GM18858 (cell line): ENCODE data around the gene ARL5B.
"Not testable (repeated sequence)": the region's sequence is repeated elsewhere in the genome, so short reads cannot be mapped to it uniquely, and the experiment has no call there.

Experiments used
- ATAC-seq: cut with Tn5 transposase; IDR thresholded peaks from one replicate; pipeline ENCODE4 v1.9.1; 2021; ENCODE audit not compliant: unreplicated experiment

Gene ARL5B

GRCh38 chr10:18659125-18659818 is at the start of gene ARL5B:
TSS of gene ARL5B (plus strand) at chr10:18659431. CDS start at chr10:18659638, 207 bp downstream.
- peak; percentile 53 for ATAC-seq

GRCh38 chr10:18610517-18610916 is 48.7 kb upstream of the ARL5B start:
- ATAC-seq: no peak

GRCh38 chr10:18611168-18611567 is 48.1 kb upstream of the ARL5B start:
- ATAC-seq: no peak

- ATAC-seq: no peak
Measured at GRCh38 chr10:18615618-18616017, 43.6 kb upstream of the ARL5B start.

GRCh38 chr10:18616337-18616736 is 42.9 kb upstream of the ARL5B start:
- ATAC-seq: no peak

GRCh38 chr10:18619016-18619415 is 40.2 kb upstream of the ARL5B start:
- no peak for ATAC-seq

GRCh38 chr10:18620856-18621255 is 38.4 kb upstream of the ARL5B start:
- no peak for ATAC-seq

- not testable (repeated sequence) for ATAC-seq
Measured at GRCh38 chr10:18623671-18624070, 35.6 kb upstream of the ARL5B start.

- ATAC-seq: no peak
Measured at GRCh38 chr10:18625886-18626285, 33.3 kb upstream of the ARL5B start.

GRCh38 chr10:18627452-18628018 is 31.7 kb upstream of the ARL5B start:
- ATAC-seq: not testable (repeated sequence)

GRCh38 chr10:18632500-18632899 is 26.7 kb upstream of the ARL5B start:
- not testable (repeated sequence) for ATAC-seq

GRCh38 chr10:18635995-18636394 is 23.2 kb upstream of the ARL5B start:
- ATAC-seq: no peak

GRCh38 chr10:18637400-18637799 is 21.8 kb upstream of the ARL5B start:
- not testable (repeated sequence) for ATAC-seq

GRCh38 chr10:18639719-18640118 is 19.5 kb upstream of the ARL5B start:
- ATAC-seq: not testable (repeated sequence)

- no peak for ATAC-seq
Measured at GRCh38 chr10:18647151-18647550, 12.1 kb upstream of the ARL5B start.

GRCh38 chr10:18647945-18648344 is 11.3 kb upstream of the ARL5B start:
- ATAC-seq: no peak

- no peak for ATAC-seq
Measured at GRCh38 chr10:18649364-18649959, 9.8 kb upstream of the ARL5B start.

- no peak for ATAC-seq
Measured at GRCh38 chr10:18650404-18650997, 8.7 kb upstream of the ARL5B start.

GRCh38 chr10:18651324-18652007 is 7.8 kb upstream of the ARL5B start, which contains the start of gene NSUN6:
TSS of gene NSUN6 (minus strand) at chr10:18651587. CDS start at chr10:18651203, 384 bp downstream.
- peak; percentile 92 for ATAC-seq

GRCh38 chr10:18653112-18653511 is 6.1 kb upstream of the ARL5B start:
- no peak for ATAC-seq

- ATAC-seq: no peak
Measured at GRCh38 chr10:18656724-18657123, 2.5 kb upstream of the ARL5B start.
